GM21360 (cell line): ENCODE data around the gene DAB2IP.
"Not testable (repeated sequence)": the region's sequence is repeated elsewhere in the genome, so short reads cannot be mapped to it uniquely, and the experiment has no call there.

Source experiments
- ATAC-seq: cut with Tn5 transposase; IDR thresholded peaks from one replicate; pipeline ENCODE4 v1.9.1; 2021; ENCODE audit warnings: mild to moderate bottlenecking, moderate library complexity; ENCODE audit not compliant: unreplicated experiment

The DAB2IP gene

DNA sequence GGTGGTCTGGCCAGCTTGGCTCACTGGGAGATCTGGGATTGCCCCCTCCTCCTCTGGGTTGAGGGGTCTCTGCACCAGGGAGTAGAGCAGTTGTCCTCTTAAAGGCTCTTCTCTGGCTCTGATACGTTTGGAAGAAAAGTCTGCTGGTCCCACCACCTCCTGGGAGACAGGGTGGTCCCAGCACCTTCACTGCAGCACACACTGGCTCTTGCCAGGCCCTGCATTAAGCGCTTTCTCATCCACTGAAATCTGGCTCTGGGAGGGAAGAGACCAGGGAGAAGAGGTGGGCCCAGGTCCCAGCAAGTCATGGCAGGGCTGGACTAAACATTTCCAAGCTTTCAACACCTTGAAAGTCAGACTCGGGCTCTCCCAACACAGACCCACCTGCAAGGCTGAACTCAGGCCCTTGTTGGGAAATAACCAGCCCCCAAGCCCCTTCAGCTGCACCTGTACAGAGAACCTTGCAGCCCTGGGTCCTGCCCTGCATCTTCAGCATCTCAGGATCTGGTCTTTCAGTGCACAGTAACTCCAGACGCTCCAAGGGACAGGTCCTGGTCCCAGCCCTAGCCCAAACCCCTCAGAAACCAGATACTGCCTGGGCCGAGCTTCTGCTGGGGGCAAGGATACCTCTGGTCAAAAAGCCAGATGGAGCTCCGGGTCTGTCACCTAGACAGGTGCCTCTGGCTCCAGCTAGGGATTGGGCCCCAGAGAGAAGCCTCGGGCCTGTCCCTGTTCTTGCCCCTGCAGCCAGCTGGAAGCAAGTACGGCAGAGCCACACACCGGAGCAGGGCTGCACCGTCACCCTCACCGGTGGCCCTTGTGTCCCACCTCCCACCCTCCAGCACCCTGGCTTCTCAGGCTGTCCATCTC lies 134.5 kb downstream of the DAB2IP start:
- ATAC-seq, result no peak

DNA sequence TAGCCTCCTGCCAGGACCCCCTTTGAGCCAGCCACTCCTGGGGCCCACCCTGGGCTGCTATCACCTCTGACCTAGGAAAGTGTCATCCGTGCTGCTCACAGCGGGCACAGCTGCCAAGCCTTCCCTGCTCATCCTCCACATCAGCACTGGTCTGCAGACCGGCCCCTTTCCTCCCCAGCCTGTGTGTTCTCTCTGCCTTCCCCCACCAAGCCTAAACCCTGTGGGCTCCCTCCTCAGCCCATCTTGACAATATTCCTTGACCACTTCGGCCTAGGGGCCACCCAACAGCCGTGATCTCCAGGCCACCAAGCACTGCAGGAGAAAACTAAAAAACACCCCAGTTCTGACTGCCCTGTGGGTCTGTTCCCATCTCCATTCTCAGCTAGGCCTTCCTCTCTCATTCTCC lies 135.1 kb downstream of the DAB2IP start:
- ATAC-seq, result no peak

DNA sequence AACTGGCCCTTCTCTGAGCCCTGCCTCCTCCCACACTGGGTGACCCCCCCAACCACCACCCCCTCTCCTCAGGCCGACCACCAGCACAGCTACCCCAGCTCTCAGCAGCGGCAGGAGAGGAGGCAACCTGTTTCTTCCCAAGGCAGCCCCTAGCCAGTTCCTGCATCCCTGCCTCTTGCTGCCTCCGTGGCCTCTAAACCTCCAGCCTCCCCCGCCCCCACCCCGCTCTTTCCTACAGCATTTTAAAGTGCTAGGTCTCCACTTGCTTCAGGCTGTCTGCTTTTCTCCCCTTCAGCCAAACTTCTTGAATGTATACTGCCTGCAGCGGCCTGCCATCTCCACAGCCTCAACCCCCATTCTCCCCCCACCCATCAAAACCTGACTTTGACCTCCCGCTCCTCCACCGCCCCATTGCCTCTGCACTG lies 135.6 kb downstream of the DAB2IP start:
- no peak for ATAC-seq

DNA sequence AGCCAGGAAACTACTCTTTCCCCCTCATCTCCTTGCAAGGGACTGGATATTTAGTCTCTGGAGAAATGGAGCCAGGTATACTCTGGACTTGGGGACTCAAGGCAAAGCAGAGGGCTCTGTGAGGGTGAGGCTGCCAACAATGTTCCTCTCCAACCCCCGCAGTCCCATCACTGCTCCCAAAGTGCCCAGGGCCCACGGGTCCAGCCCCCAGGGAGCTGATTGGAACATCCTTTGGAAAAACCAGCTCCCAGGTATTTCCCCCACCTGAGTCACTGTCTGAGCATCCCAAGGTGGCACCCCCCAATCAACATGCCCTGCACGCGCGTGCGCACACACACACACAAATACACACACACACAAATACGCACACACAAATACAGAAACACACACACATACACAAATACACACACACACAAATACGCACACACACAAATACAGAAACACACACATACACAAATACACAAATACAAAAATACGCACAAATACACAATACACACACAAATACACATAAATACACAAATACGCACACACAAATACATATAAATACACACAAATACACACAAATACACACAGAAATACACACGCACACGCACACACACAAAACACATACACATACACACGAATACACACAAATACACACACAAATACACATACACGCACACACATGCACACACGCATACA lies 137.4 kb downstream of the DAB2IP start:
- no peak for ATAC-seq

DNA sequence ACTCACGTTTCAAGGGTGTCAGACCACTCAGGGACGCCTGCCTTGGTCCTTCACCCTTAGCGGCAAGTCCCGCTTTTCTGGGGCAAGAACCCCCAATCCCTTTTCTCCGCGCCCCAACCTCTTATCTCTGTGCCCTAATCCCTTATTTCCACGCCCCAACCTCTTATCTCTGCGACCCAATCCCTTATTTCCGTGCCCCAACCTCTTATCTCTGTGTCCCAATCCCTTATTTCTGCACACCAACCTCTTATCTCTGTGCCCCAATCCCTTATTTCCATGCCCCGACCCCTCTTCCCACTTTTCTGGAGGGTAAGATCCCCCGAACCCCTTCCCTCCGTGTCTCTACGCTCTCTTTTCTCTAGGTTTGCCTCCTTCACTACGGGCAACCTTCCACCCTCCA lies 139.4 kb downstream of the DAB2IP start:
- no peak for ATAC-seq

DNA sequence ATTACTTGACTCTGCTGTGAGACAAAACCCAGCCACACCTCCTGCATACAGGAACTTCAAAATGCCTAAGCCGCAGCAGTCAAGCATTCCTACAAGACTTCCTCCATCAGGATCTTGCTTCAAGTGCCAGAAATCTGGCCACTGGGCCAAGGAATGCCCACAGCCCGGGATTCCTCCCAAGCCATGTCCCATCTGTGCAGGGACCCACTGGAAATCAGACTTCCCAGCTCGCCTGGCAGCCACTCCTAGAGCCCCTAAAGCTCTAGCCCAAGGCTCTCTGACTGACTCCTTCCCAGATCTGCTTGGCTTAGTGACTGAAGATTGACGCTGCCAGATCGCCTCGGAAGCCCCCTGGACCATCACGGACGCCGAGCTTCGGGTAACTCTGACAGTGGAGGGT lies 141.0 kb downstream of the DAB2IP start:
- ATAC-seq, result not testable (repeated sequence)

DNA sequence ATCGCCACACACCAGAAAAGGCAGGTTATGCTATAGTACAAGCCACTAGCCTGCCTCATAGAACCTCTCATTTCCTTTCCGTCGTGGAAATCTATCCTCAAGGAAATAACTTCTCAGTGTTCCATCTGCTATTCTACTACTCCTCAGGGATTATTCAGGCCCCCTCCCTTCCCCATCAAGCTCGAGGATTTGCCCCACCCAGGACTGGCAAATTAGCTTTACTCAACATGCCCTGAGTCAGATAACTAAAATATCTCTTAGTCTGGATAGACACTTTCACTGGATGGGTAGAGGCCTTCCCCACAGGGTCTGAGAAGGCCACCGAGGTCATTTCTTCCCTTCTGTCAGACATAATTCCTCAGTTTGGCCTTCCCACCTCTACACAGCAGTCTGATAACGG lies 142.9 kb downstream of the DAB2IP start:
- not testable (repeated sequence) for ATAC-seq

DNA sequence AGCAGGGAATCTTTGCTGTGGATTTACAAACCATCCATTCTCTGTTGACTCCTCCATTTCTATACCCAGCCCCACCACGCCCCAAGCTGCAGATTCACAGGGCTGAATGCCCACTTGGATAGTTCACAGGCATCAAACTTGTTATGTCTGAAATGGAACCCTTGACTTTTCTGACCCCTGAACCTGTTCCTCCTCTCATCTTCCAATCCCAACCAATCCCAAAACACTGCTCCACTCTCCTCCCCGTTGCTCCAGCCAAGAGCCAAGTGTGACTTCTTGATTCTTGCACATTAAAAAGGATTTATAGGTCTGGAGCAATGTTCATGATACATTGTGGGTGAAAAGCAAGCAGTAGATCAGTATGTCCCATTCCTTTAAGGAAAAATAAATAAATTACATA lies 145.6 kb downstream of the DAB2IP start:
- ATAC-seq, result no peak

DNA sequence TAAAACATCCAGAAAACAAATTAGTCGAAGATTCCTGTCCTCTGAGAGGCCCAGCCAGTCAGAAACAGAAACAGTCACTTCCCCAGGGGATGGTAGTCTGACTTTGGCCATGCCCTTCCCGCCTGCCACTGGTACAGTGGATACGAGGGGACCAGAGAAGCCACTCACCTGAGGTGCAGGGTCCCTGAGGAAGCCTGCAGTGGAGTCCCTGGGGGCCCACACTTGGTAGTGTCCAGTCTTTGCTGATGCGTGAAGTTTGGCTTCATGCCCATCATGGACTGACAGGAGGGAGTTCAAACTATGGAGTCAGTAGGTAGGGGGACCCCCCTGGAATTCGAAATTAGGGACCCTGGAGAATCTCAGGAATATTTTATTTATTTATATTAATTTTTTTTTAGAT lies 147.5 kb downstream of the DAB2IP start:
- ATAC-seq, result no peak

DNA sequence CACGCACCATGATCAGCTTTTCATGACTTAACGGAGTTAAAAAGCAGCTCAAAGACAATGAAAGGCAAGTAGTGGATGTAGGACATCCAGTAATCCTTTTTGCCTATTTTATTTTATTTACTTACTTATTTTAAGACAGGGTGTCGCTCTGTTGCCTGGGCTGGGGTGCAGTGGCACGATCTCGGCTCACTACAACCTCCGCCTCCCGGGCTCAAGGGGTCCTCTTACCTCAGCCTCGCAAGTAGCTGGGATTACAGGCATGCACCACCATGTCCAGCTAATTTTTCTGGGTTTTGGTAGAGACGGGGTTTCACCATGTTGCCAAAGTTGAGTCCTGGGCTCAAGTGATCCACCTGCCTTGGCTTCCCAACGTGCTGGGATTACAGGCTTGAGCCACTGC lies 148.9 kb downstream of the DAB2IP start:
- no peak for ATAC-seq

DNA sequence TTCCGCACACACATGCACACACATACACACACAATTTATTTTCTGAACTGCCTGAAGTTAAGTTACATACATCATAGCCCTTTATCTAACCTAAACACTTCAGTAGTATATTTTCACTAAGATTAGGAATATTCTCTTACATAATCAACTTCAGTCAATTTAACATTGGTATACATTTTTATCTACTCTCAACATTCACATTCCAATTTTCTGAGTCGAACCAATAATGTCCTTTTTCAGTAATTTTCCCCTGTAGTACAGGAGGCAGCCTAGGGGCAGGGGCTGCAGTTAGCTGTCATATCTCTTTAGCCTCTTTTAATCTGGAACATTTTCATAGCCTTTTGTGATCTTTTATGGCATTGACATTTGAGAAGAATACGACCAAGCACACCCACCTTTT lies 150.1 kb downstream of the DAB2IP start:
- no peak for ATAC-seq

DNA sequence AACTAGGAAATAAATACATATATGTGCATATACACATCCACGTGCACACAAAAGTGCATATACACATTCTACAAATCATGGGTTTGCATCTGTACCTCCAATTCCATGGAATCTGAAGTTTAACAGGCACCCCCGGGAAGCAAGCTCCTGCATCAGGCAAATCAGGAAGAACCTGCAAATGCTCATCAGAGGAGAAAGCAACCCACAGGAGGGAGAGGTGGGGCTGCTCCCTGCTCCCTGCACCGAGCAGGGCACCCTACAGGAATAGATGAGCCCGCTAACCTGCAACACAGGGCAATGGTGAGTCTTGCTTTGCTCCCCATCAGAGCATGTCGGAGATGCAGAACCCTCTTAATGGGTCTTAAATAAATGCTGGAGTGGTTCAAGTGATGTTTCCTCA lies 151.3 kb downstream of the DAB2IP start:
- ATAC-seq, result no peak

DNA sequence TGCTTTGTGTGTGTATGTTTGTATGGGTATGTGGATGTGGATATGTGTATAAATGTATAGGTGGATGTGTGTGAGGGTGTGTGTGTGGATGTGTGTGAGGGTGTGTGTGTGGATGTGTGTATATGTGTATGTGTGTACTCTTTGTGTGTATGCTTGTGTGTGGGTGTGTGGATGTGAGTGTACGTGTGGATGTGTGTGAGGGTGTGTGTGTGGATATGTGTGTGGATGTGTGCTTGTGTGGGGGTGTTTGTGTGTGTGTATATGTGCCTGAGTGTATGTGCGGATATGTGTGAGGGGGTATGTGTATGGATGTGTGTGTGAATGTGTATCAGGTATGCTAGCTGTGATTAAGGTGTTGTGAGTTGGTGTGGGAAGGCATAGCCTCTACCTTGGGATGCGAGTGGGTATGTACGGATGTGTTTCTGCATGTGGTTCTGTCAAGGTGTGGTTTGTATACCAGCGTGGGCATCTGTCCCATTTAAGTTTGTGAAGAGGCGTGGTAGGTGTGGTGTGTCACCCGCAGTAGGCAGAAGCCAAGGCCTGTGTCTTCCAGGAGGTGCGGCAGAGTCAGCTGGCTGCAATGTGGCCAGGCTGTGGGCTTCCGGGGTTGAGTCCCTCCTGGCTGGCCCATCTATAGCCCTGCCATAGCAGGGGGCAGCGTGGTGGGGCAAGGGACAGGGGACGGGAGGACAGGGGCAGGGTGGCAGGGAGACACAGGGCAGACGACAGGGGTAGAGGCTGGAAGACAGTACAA lies 155.8 kb downstream of the DAB2IP start:
- ATAC-seq, result no peak

DNA sequence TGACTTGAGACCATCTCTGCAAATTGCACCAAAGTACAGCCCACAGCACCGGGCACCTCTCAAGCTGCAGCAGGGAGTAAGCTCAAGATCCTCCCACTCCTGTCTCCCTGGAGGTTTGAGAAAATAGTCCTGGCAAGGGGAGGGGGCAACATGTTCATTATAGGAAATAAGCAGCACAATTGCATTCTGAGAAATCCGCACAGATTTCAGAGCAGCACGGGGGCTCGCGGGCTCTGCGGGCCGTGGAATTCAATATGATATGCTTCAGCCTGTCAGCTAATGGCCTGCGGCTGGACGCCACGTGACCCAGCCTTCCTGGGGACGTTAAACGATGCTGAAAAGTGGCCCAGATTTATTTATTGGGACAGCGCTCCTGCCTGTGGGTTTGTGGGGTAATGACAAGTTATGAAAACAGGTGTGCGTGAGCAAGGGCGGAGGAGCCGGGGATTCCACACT lies 156.4 kb downstream of the DAB2IP start:
- ATAC-seq, result no peak

DNA sequence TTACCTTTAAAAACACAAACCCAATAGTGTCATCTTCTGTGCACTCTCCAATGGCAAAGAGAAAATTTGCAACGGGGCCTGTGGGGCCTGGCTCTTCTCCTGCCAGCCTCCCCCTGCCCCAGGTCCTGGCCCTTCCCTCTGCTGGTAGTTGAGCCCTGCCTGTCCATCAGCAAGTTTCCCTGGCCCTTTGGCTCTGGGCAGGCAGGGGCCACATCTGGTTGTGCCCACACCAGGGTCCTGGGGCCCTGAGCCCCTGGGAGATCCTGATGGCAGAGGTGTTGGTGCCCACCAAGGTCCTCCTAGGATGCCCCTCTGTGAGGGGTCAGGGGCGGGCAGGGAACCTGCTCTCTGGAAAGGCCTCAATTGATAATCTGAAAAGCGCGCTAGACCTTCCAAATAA lies 157.3 kb downstream of the DAB2IP start:
- ATAC-seq, result no peak

DNA sequence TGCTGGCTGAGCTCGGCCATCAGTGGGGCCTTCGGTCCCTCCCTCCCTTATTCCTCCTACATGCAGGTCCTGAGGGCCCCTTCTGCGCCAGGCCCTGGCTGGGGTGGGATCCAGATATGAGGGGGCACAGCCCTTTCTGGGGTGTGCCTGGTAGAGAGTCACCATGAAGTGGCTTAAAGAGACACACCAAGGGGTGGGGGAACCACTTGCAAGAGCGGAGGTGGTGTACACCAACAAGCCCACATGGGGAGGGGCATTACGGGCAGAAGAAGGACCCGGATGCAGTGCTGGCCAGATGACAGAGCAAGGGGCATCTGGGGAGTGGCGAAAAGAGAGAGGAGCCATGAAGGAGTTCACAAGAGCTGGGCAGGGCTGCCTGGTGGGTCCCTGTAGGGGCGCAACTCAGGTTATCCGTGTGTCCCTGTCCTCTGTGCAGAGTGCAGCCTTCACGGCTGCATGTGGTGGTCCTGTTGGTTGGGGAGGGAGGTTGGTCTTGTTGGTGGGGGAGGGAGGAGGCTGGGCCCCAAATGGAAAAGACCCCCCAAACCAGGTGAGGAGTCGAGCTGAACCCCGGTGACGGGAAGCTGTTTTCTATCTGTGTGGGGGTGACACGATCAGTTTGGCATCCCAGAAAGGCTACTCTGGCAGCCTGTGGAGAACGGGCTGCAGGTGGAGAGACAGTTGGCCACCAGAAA lies 158.1 kb downstream of the DAB2IP start:
- ATAC-seq, result no peak

DNA sequence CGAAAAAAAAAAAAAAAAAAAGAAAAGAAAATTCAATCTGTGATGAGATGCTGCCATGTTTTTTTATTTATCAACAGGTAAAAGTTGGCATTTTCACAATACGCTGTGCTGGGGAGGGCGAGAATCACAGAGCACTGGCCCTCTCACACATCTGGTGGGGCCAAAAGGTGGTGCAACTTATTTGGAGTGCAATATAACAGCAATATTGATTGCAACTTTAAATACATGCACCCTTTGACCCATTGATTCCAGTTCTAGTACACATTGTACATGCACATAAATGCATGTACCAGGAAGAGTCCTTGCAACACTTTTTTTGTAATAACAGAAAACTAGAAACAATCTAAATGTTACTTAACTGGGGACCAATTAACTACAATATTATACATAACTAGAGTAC lies 159.1 kb downstream of the DAB2IP start:
- no peak for ATAC-seq

DNA sequence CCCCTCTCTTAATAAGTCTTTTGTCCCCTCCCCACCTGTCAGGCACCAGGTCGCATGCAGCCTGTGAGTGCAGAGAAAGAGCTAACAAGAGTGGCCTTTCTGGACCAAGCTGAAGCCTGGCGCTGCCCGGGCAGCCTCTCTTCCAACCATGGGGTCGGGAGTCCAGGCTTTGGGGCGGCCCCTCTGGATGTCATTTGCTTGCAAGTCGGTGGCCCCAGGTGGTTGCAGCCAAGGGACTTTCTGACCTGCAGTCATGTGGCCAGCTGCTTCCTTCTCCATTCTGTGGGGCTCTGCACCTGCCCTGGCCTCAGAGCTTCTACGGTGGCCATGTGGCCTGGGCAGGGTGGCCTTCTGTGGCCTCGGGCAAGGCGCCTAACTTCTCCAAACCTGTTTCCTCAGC lies 159.7 kb downstream of the DAB2IP start:
- ATAC-seq, result no peak

DNA sequence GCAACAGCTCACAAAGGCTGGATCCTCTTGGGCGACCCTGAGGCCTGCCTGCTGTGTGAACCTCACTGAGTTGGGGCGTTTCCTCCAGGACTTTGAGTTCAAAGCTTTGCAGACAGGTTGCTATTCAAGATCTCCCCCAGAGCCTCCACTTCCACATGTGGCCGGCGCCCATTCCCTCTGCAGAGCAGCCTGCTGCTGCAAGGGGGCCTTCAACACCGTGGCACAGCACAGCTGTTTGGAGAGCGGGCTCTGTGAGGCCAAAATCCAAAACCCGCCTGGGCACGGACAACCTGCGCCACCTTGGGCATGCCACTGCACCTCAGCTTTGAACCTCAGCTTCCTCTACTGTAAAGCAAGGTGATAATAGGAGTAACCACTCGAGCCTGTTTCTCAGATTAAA lies 160.3 kb downstream of the DAB2IP start:
- ATAC-seq, result no peak

DNA sequence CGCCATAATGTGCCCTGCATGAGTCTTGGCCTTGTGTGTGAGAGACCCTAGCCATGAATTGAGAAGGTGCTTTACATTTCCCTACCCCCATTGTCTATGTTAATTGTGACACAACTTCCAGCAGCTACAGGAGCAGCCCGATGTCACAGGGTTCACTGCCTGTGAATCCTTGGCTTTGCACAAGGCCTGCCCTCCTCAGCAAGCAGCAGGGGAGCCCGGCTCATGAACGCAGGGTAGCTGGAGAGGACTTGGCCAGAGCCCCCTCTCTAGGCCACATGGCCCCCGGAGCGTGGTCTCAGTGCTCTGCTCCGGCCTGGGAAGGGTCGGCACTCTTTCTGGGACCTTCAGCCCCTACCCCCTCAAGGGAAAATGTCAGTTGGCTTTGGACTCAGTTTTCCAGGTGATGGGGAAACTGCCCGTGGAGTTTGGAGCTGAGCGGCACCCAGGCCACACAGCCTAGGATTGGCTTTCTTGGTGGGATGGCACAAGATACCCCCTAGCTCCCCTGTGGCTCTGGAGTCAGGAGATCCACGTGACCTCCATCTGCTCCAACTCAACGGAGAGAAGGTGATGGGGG lies 160.8 kb downstream of the DAB2IP start:
- ATAC-seq, result no peak
